CD4-positive, alpha-beta memory T cell (primary cell): ENCODE measurements around the gene EGFL7. TPM values are rescaled to one million over a fixed set of nuclear protein-coding genes. Genes with fewer than 3 reads are reported as not detected.
"Not testable (repeated sequence)": the region's sequence is repeated elsewhere in the genome, so short reads cannot be mapped to it uniquely, and the experiment has no call there.

ENCODE experiments used
- CTCF ChIA-PET: fragments of 350-600 bp; sonication (Branson Sonifier 250); formaldehyde crosslinking; loops from one replicate; lab custom pipeline; 2021; ENCODE audit warnings: inconsistent platforms; ENCODE audit not compliant: partially characterized antibody; lab: Charles Lee
- POLR2A ChIA-PET: fragments of 350-600 bp; sonication (Branson Sonifier 250); formaldehyde crosslinking; loops from one replicate; lab custom pipeline; 2021; ENCODE audit not compliant: partially characterized antibody; lab: Charles Lee
- DNase-seq, 5 donors: peaks; one replicate each; pipeline versions ENCODE4 v3.0.0 to v3.0.0-alpha.2; 2020 to 2022; ENCODE audit warnings: mixed read lengths in 1 of 5
- H3K27ac ChIP-seq: one replicate; pipeline ENCODE4 v1.7.0; 2013; ENCODE audit warnings: low read depth, low read length
- H3K27me3 ChIP-seq: 2 replicates; pipeline ENCODE4 v1.7.0; 2013; ENCODE audit warnings: mild to moderate bottlenecking, low read length, moderate library complexity; ENCODE audit not compliant: insufficient read depth
- H3K36me3 ChIP-seq: 2 replicates; pipeline ENCODE4 v1.7.0; 2013; ENCODE audit warnings: mild to moderate bottlenecking, low read length, moderate library complexity; ENCODE audit not compliant: insufficient read depth
- H3K4me1 ChIP-seq: 2 replicates; pipeline ENCODE4 v1.7.0; 2013; ENCODE audit warnings: mild to moderate bottlenecking, low read length, moderate library complexity; ENCODE audit not compliant: insufficient read depth
- H3K4me3 ChIP-seq, 2 donors: one replicate each; pipeline ENCODE4 v1.7.0; 2013; ENCODE audit warnings: low read length in 2 of 2, mild to moderate bottlenecking in 1 of 2
- H3K9me3 ChIP-seq, 2 donors: one replicate each; pipeline ENCODE4 v1.7.0; 2013; ENCODE audit warnings: low read length in 2 of 2, control low read depth in 1 of 2; ENCODE audit not compliant: control insufficient read depth in 1 of 2
- H3K27ac Mint-ChIP-seq, 7 donors: one replicate each; pipeline ENCODE4 v1.8.0; 2020 to 2021; ENCODE audit warnings: mixed read lengths in 7 of 7, mild to moderate bottlenecking in 6 of 7, inconsistent platforms in 3 of 7, moderate library complexity in 3 of 7
- H3K27me3 Mint-ChIP-seq, 2 donors: one replicate each; pipeline ENCODE4 v1.8.0; 2020 to 2021; ENCODE audit warnings: mixed read lengths in 2 of 2
- H3K36me3 Mint-ChIP-seq, 2 donors: one replicate each; pipeline ENCODE4 v1.8.0; 2020 to 2021; ENCODE audit warnings: mixed read lengths in 2 of 2, inconsistent platforms in 1 of 2, mild to moderate bottlenecking in 1 of 2
- H3K4me1 Mint-ChIP-seq, 4 donors: one replicate each; pipeline ENCODE4 v1.8.0; 2020 to 2021; ENCODE audit warnings: mixed read lengths in 4 of 4, mild to moderate bottlenecking in 1 of 4
- H3K4me3 Mint-ChIP-seq, 8 donors: one replicate each; pipeline ENCODE4 v1.8.0; 2020 to 2021; ENCODE audit warnings: mixed read lengths in 8 of 8, mild to moderate bottlenecking in 7 of 8, moderate library complexity in 6 of 8, inconsistent platforms in 3 of 8
- H3K9me3 Mint-ChIP-seq, 8 donors: one replicate each; pipeline ENCODE4 v1.8.0; 2020 to 2021; ENCODE audit warnings: mixed read lengths in 8 of 8, mild to moderate bottlenecking in 5 of 8, inconsistent platforms in 3 of 8, moderate library complexity in 1 of 8
- intact Hi-C: fragments of 100-400 bp; cut with micrococcal nuclease; formaldehyde crosslinking; loops from one replicate; pipeline ENCODE4 v1.15.1; 2023
- polyA plus RNA-seq, 2 donors: library from polyadenylated mRNA; unstranded; fragments of 300-500 nt; fragmentation: Illumina TruSeq; gene quantifications; one replicate each; pipeline ENCODE4 v1.2.3, GENCODE V29; 2021
- total RNA-seq, 2 experiments: library from RNA; stranded (reverse); gene quantifications; one replicate each; pipeline ENCODE4 v1.2.3, GENCODE V29; 2021

EGFL7 gene
- total and polyA plus RNA-seq, 4 experiments from 2014 or later: 0.64 TPM; not detected in 3

GRCh38 chr9:136698635-136699246, 36.0 kb downstream of the EGFL7 start:
- Histone ChIP-seq H3K36me3 (no peaks in the 10 kb centered on the region), H3K4me1 (peaks cover 18% of the 10 kb centered on the region), H3K4me3 (no peak overlapping the region), H3K27ac (no peak overlapping the region), H3K27me3 (no peaks in the 10 kb centered on the region), H3K9me3 (no peaks in the 10 kb centered on the region)
- H3K36me3 Mint-ChIP-seq: no peaks in the 10 kb centered on the region
- no peak overlapping the region for H3K27ac Mint-ChIP-seq
- H3K27me3 Mint-ChIP-seq: peaks cover 2 to 13% of the 10 kb centered on the region in 2 donors
- H3K9me3 Mint-ChIP-seq: no peaks in the 10 kb centered on the region
- no peak for DNase-seq
- intact Hi-C loops: no loop called here
- no peak overlapping the region for H3K4me3 Mint-ChIP-seq
- H3K4me1 Mint-ChIP-seq: peaks cover 5 to 20% (median 14%) of the 10 kb centered on the region in 4 donors
- ChIA-PET CTCF (no interaction called here), POLR2A (no interaction called here)

GRCh38 chr9:136700304-136700703, 37.6 kb downstream of the EGFL7 start:
- Histone ChIP-seq H3K9me3 (no peaks in the 10 kb centered on the region), H3K27ac (no peak overlapping the region), H3K27me3 (no peaks in the 10 kb centered on the region), H3K36me3 (no peaks in the 10 kb centered on the region), H3K4me3 (no peak overlapping the region), H3K4me1 (peaks cover 18% of the 10 kb centered on the region)
- DNase-seq: no peak
- Mint-ChIP-seq H3K9me3 (no peaks in the 10 kb centered on the region), H3K4me3 (peak overlapping the region in 2 of 8 donors; percentile 52 to 55), H3K27me3 (peaks cover 2 to 13% of the 10 kb centered on the region in 2 donors), H3K4me1 (peaks cover 5 to 20% (median 14%) of the 10 kb centered on the region in 4 donors), H3K27ac (no peak overlapping the region), H3K36me3 (no peaks in the 10 kb centered on the region)
- ChIA-PET POLR2A (interaction anchor here (1.0 kb wide), 1 partner anchor 28 kb away, joined by 6 read pairs; no protein-coding TSS in a partner anchor), CTCF (interaction anchor here (1.1 kb wide), 1 partner anchor 28 kb away, joined by 4 read pairs; no protein-coding TSS in a partner anchor)
- intact Hi-C loops: no loop called here

- H3K4me3 Mint-ChIP-seq: peak overlapping the region; percentile 68 to 86 (median 78)
- POLR2A ChIA-PET: interaction anchor here (0.6 to 1.0 kb wide), 2 partner anchors 27 to 44 kb away, joined by 3 to 6 read pairs; no protein-coding TSS in a partner anchor
- H3K9me3 ChIP-seq: no peaks in the 10 kb centered on the region
- H3K27me3 Mint-ChIP-seq: peaks cover 5 to 13% of the 10 kb centered on the region in 2 donors
- no peaks in the 10 kb centered on the region for H3K27me3 ChIP-seq
- intact Hi-C loops: no loop called here
- peak overlapping the region; percentile 68 to 95 (median 87) for H3K27ac Mint-ChIP-seq
- no peaks in the 10 kb centered on the region for H3K9me3 Mint-ChIP-seq
- H3K36me3 Mint-ChIP-seq: no peaks in the 10 kb centered on the region
- H3K4me3 ChIP-seq: peak overlapping the region; percentile 34 to 36
- H3K4me1 Mint-ChIP-seq: peaks cover 5 to 20% (median 14%) of the 10 kb centered on the region in 4 donors
- CTCF ChIA-PET: interaction anchor here (0.6 to 0.7 kb wide), 2 partner anchors 32 to 744 kb away, joined by 3 to 4 read pairs; no protein-coding TSS in a partner anchor
- H3K27ac ChIP-seq: no peak overlapping the region
- peak; percentile 50 to 81 (median 50) for DNase-seq
- H3K36me3 ChIP-seq: no peaks in the 10 kb centered on the region
- H3K4me1 ChIP-seq: peaks cover 18% of the 10 kb centered on the region
Measured at GRCh38 chr9:136700959-136701667, 38.4 kb downstream of the EGFL7 start.

GRCh38 chr9:136701668-136702053, 38.9 kb downstream of the EGFL7 start:
- no peak overlapping the region for H3K4me3 ChIP-seq
- no peaks in the 10 kb centered on the region for H3K9me3 Mint-ChIP-seq
- H3K4me3 Mint-ChIP-seq: peak overlapping the region; percentile 48 to 86 (median 78)
- no peaks in the 10 kb centered on the region for H3K9me3 ChIP-seq
- POLR2A ChIA-PET: interaction anchor here (1.1 kb wide), 1 partner anchor 15 kb away, joined by 3 read pairs; the partner anchor contains the start of gene AGPAT2
- no peak for DNase-seq
- H3K27ac Mint-ChIP-seq: peak overlapping the region in 5 of 7 donors; percentile 15 to 95 (median 86)
- no peaks in the 10 kb centered on the region for H3K36me3 Mint-ChIP-seq
- peaks cover 5 to 20% (median 14%) of the 10 kb centered on the region in 4 donors for H3K4me1 Mint-ChIP-seq
- peaks cover 5 to 13% of the 10 kb centered on the region in 2 donors for H3K27me3 Mint-ChIP-seq
- intact Hi-C loops: no loop called here
- no peaks in the 10 kb centered on the region for H3K27me3 ChIP-seq
- CTCF ChIA-PET: no interaction called here
- no peak overlapping the region for H3K27ac ChIP-seq
- H3K36me3 ChIP-seq: no peaks in the 10 kb centered on the region
- H3K4me1 ChIP-seq: peaks cover 18% of the 10 kb centered on the region

GRCh38 chr9:136703276-136703860, 40.7 kb downstream of the EGFL7 start:
- H3K4me3 Mint-ChIP-seq: no peak overlapping the region
- CTCF ChIA-PET: no interaction called here
- Histone ChIP-seq H3K4me3 (no peak overlapping the region), H3K9me3 (no peaks in the 10 kb centered on the region), H3K27ac (no peak overlapping the region), H3K36me3 (no peaks in the 10 kb centered on the region), H3K27me3 (no peaks in the 10 kb centered on the region), H3K4me1 (peaks cover 18% of the 10 kb centered on the region)
- peaks cover 3 to 20% (median 14%) of the 10 kb centered on the region in 4 donors for H3K4me1 Mint-ChIP-seq
- intact Hi-C loops: no loop called here
- POLR2A ChIA-PET: no interaction called here
- peaks cover 5 to 9% of the 10 kb centered on the region in 2 donors for H3K27me3 Mint-ChIP-seq
- H3K27ac Mint-ChIP-seq: no peak overlapping the region
- H3K9me3 Mint-ChIP-seq: no peaks in the 10 kb centered on the region
- no peak for DNase-seq
- H3K36me3 Mint-ChIP-seq: no peaks in the 10 kb centered on the region

GRCh38 chr9:136704741-136705140, 42.0 kb downstream of the EGFL7 start:
- H3K9me3 Mint-ChIP-seq, DNase-seq, H3K36me3 ChIP-seq, H3K27me3 ChIP-seq, H3K27ac Mint-ChIP-seq, H3K4me3 Mint-ChIP-seq, CTCF ChIA-PET, H3K4me3 ChIP-seq, H3K27me3 Mint-ChIP-seq, intact Hi-C loops, H3K36me3 Mint-ChIP-seq, H3K27ac ChIP-seq, H3K9me3 ChIP-seq: not testable (repeated sequence)
- H3K4me1 ChIP-seq: peaks cover 18% of the 10 kb centered on the region
- POLR2A ChIA-PET: interaction anchor here (1.1 kb wide), 1 partner anchor 23 kb away, joined by 4 read pairs; no protein-coding TSS in a partner anchor
- peaks cover 3 to 20% (median 14%) of the 10 kb centered on the region in 4 donors for H3K4me1 Mint-ChIP-seq

GRCh38 chr9:136705564-136705963, 42.8 kb downstream of the EGFL7 start:
- H3K27ac Mint-ChIP-seq: peak overlapping the region in 1 of 7 donors; percentile 59
- intact Hi-C loops: no loop called here
- H3K4me3 Mint-ChIP-seq: no peak overlapping the region
- no peaks in the 10 kb centered on the region for H3K9me3 Mint-ChIP-seq
- no peaks in the 10 kb centered on the region for H3K9me3 ChIP-seq
- H3K4me1 ChIP-seq: peaks cover 12% of the 10 kb centered on the region
- ChIA-PET CTCF (no interaction called here), POLR2A (interaction anchor here (1.1 kb wide), 1 partner anchor 23 kb away, joined by 4 read pairs; no protein-coding TSS in a partner anchor)
- peaks cover 8% of the 10 kb centered on the region in 2 donors for H3K27me3 Mint-ChIP-seq
- DNase-seq: no peak
- peaks cover 3 to 14% (median 10%) of the 10 kb centered on the region in 4 donors for H3K4me1 Mint-ChIP-seq
- no peaks in the 10 kb centered on the region for H3K36me3 ChIP-seq
- no peak overlapping the region for H3K4me3 ChIP-seq
- no peaks in the 10 kb centered on the region for H3K27me3 ChIP-seq
- no peaks in the 10 kb centered on the region for H3K36me3 Mint-ChIP-seq
- no peak overlapping the region for H3K27ac ChIP-seq
